Measurements from ENCODE around the gene DDX54. TPM values are rescaled to one million over a fixed set of nuclear protein-coding genes. Genes with fewer than 3 reads are reported as not detected.

The DDX54 gene
- total RNA-seq, 1 donor from 2014 or later, result 40.5 TPM

GRCh38 chr12:113201187-113202177, 16.2 kb upstream of the DDX54 start:
- no peaks in the 10 kb centered on the region for H3K27me3 ChIP-seq (ENCODE audit: control insufficient read depth, insufficient read depth, low read length)
- FAIRE-seq (no peak), DNase-seq (ENCODE audit: low read depth) (no peak)
- H3K36me3 ChIP-seq (ENCODE audit: control insufficient read depth, insufficient read depth, low read length), result no peaks in the 10 kb centered on the region
- H3K4me3 ChIP-seq (ENCODE audit: low read depth, low read length), result no peak overlapping the region
- TF ChIP-seq, protein P1, sequence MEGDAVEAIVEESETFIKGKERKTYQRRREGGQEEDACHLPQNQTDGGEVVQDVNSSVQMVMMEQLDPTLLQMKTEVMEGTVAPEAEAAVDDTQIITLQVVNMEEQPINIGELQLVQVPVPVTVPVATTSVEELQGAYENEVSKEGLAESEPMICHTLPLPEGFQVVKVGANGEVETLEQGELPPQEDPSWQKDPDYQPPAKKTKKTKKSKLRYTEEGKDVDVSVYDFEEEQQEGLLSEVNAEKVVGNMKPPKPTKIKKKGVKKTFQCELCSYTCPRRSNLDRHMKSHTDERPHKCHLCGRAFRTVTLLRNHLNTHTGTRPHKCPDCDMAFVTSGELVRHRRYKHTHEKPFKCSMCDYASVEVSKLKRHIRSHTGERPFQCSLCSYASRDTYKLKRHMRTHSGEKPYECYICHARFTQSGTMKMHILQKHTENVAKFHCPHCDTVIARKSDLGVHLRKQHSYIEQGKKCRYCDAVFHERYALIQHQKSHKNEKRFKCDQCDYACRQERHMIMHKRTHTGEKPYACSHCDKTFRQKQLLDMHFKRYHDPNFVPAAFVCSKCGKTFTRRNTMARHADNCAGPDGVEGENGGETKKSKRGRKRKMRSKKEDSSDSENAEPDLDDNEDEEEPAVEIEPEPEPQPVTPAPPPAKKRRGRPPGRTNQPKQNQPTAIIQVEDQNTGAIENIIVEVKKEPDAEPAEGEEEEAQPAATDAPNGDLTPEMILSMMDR (IDR thresholded peaks at IDR 0.05; ENCODE audit: insufficient read depth, low read length, severe bottlenecking), result no peak

GRCh38 chr12:113200021-113200797, 14.9 kb upstream of the DDX54 start:
- Histone ChIP-seq H3K36me3 (ENCODE audit: control insufficient read depth, insufficient read depth, low read length) (no peaks in the 10 kb centered on the region), H3K4me3 (ENCODE audit: low read depth, low read length) (no peak overlapping the region), H3K27me3 (ENCODE audit: control insufficient read depth, insufficient read depth, low read length) (no peaks in the 10 kb centered on the region)
- FAIRE-seq, result no peak
- DNase-seq (ENCODE audit: low read depth), result no peak
- TF ChIP-seq, protein P1 (IDR thresholded peaks at IDR 0.05; ENCODE audit: insufficient read depth, low read length, severe bottlenecking), result no peak

DNA sequence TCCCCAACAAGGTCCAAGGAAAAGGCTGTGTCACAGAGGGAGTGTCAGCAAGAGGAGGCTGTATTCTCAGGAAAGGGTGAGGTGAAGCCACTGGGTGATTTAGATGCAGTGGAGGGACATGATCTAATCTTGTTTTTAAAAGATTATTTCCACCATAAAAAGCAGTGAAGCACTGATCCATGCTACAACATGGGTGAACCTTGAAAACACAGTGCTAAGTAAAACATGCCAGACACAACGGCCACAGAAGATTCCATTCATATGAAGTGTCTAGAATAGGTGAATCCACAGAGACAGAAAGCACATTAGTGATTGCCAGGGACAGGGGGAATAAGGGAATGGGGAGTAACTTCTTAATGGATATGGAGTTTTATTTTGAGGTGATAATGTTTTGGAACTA, 13.0 kb upstream of the DDX54 start:
- Histone ChIP-seq H3K36me3 (ENCODE audit: control insufficient read depth, insufficient read depth, low read length) (no peaks in the 10 kb centered on the region), H3K4me3 (ENCODE audit: low read depth, low read length) (no peak overlapping the region), H3K27me3 (ENCODE audit: control insufficient read depth, insufficient read depth, low read length) (no peaks in the 10 kb centered on the region)
- DNase-seq (ENCODE audit: low read depth) (no peak), FAIRE-seq (no peak)
- TF ChIP-seq, protein P1 (IDR thresholded peaks at IDR 0.05; ENCODE audit: insufficient read depth, low read length, severe bottlenecking), result no peak

DNA sequence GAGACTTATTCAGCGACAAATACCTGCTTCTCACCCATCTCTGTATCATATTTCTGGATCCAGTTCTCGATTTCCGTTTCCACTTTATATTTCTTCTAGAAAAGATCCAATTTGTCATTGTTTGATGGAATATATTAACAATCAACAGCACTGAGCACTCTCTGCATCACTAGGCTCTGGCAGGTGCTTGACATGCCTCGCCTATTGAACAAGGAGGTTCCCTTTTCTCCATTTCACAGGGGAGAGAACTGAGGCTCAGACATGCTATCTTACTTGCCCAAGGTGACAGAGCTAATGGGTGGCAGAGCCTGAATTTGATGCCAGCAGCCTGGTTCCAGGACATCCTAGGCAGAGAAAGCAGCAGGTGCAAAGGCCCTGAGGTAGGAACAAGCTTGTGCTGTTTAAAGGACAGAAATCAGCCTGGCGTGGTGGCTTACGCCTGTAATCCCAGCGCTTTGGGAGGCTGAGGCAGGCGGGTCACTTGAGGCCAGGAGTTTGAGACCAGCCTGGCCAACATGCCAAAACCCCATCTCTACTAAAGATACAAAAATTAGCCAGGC, 12.3 kb upstream of the DDX54 start:
- TF ChIP-seq, protein P1 (IDR thresholded peaks at IDR 0.05; ENCODE audit: insufficient read depth, low read length, severe bottlenecking), result no peak
- H3K4me3 ChIP-seq (ENCODE audit: low read depth, low read length), result no peak overlapping the region
- no peak for FAIRE-seq
- H3K27me3 ChIP-seq (ENCODE audit: control insufficient read depth, insufficient read depth, low read length), result no peaks in the 10 kb centered on the region
- no peaks in the 10 kb centered on the region for H3K36me3 ChIP-seq (ENCODE audit: control insufficient read depth, insufficient read depth, low read length)
- DNase-seq (ENCODE audit: low read depth), result no peak

- Histone ChIP-seq H3K27me3 (ENCODE audit: control insufficient read depth, insufficient read depth, low read length) (no peaks in the 10 kb centered on the region), H3K4me3 (ENCODE audit: low read depth, low read length) (no peak overlapping the region), H3K36me3 (ENCODE audit: control insufficient read depth, insufficient read depth, low read length) (no peaks in the 10 kb centered on the region)
- TF ChIP-seq, protein P1 (IDR thresholded peaks at IDR 0.05; ENCODE audit: insufficient read depth, low read length, severe bottlenecking), result peak; percentile 82
- peak; percentile 70 for DNase-seq (ENCODE audit: low read depth)
- no peak for FAIRE-seq
Observed at GRCh38 chr12:113196990-113197389, 11.7 kb upstream of the DDX54 start.

All from bronchial epithelial cell (primary cell).